Hepatocyte (in vitro differentiated cells): ENCODE results near the gene CILP. TPM values are rescaled to one million over a fixed set of nuclear protein-coding genes. Genes with fewer than 3 reads are reported as not detected.

Source experiments
- DNase-seq: peaks from one replicate; pipeline ENCODE4 v3.0.0-alpha.2; 2016; ENCODE audit warnings: low spot score
- H2AFZ ChIP-seq: fragments of 200-600 bp; sonication (generic); 2 replicates; pipeline ENCODE4 v1.6.0; 2016; ENCODE audit warnings: antibody characterized with exemption, mild to moderate bottlenecking
- H3K27ac ChIP-seq: fragments of 200-600 bp; sonication (generic); 2 replicates; pipeline ENCODE4 v1.5.1; 2016; ENCODE audit warnings: mild to moderate bottlenecking
- H3K27me3 ChIP-seq: fragments of 200-600 bp; sonication (generic); 2 replicates; pipeline ENCODE4 v1.6.1; 2016
- H3K36me3 ChIP-seq: fragments of 200-600 bp; sonication (generic); replicated peaks from 2 replicates; pipeline ENCODE4 v1.5.1; 2016; ENCODE audit warnings: low read depth; ENCODE audit not compliant: insufficient read depth
- H3K4me1 ChIP-seq: fragments of 200-600 bp; sonication (generic); 2 replicates; pipeline ENCODE4 v1.5.1; 2016; ENCODE audit warnings: mild to moderate bottlenecking, moderate library complexity; ENCODE audit not compliant: insufficient read depth
- H3K4me2 ChIP-seq: fragments of 200-600 bp; sonication (generic); 2 replicates; pipeline ENCODE4 v1.6.0; 2016
- H3K4me3 ChIP-seq: fragments of 200-600 bp; sonication (generic); 2 replicates; pipeline ENCODE4 v1.5.1; 2016; ENCODE audit warnings: mild to moderate bottlenecking
- H3K79me2 ChIP-seq: fragments of 200-600 bp; sonication (generic); 2 replicates; pipeline ENCODE4 v1.6.0; 2017; ENCODE audit warnings: mild to moderate bottlenecking
- H3K9me2 ChIP-seq: fragments of 200-600 bp; sonication (generic); replicated peaks from 2 replicates; pipeline ENCODE4 v1.6.0; 2017; ENCODE audit warnings: mild to moderate bottlenecking; ENCODE audit not compliant: insufficient read depth
- H3K9me3 ChIP-seq: fragments of 200-600 bp; sonication (generic); 2 replicates; pipeline ENCODE4 v1.5.1; 2016; ENCODE audit warnings: low read depth, mild to moderate bottlenecking
- H4K20me1 ChIP-seq: fragments of 200-600 bp; sonication (generic); 2 replicates; pipeline ENCODE4 v1.6.0; 2016; ENCODE audit warnings: mild to moderate bottlenecking; ENCODE audit not compliant: insufficient read depth, poor library complexity, severe bottlenecking
- CTCF ChIP-seq: fragments of 200-600 bp; sonication (generic); IDR thresholded peaks from 2 replicates; pipeline ENCODE4 v1.5.1; 2016; ENCODE audit warnings: antibody characterized with exemption, mild to moderate bottlenecking; ENCODE audit not compliant: poor library complexity
- EZH2 ChIP-seq: fragments of 200-600 bp; sonication (generic); IDR thresholded peaks from 2 replicates; pipeline ENCODE4 v1.6.1; 2016; ENCODE audit warnings: antibody characterized with exemption, mild to moderate bottlenecking, borderline replicate concordance
- EZH2phosphoT487 ChIP-seq: fragments of 200-600 bp; sonication (generic); IDR thresholded peaks from one replicate; pipeline ENCODE4 v1.6.1; 2018; ENCODE audit warnings: antibody characterized with exemption, mild to moderate bottlenecking, low read depth, moderate library complexity; ENCODE audit not compliant: unreplicated experiment, severe bottlenecking
- WGBS: methylation state at CpG from one replicate; pipeline ENCODE4 v1.1.6; 2016; ENCODE audit warnings: low lambda C conversion rate; ENCODE audit errors: missing lambda C conversion rate; 5-methylcytosine and 5-hydroxymethylcytosine counted together
- polyA plus RNA-seq: library from polyadenylated mRNA; unstranded; fragments of >200 nt; fragmentation: Nextera tagmentation; extraction: Ambion mirVana; gene quantifications from 2 replicates; pipeline ENCODE4 v1.2.1, GENCODE V29; 2016
- total RNA-seq: library from RNA; depleted of rRNA; stranded (reverse); fragments of >200 nt; gene quantifications from 2 replicates; pipeline ENCODE4 v1.2.3, GENCODE V29; 2014

The CILP gene
- total and polyA plus RNA-seq, 2 experiments from 2014 or later, result 67.1 to 96.4 TPM

GRCh38 chr15:65177901-65178300, 33.4 kb downstream of the CILP start:
- no peak for DNase-seq
- Histone ChIP-seq H3K4me2 (no peak overlapping the region), H4K20me1 (peaks cover 39% of the 10 kb centered on the region), H3K9me3 (no peaks in the 10 kb centered on the region), H3K4me1 (peaks cover 18% of the 10 kb centered on the region), H2AFZ (no peak overlapping the region), H3K4me3 (no peak overlapping the region), H3K36me3 (no peaks in the 10 kb centered on the region), H3K27ac (no peak overlapping the region), H3K27me3 (no peaks in the 10 kb centered on the region), H3K9me2 (no peaks in the 10 kb centered on the region), H3K79me2 (peaks cover 86% of the 10 kb centered on the region)
- WGBS, result 62% methylated on average over 1 of the region's 1 CpG
- no peak for TF ChIP-seq EZH2

GRCh38 chr15:65176056-65176455, 35.2 kb downstream of the CILP start:
- Histone ChIP-seq H2AFZ (no peak overlapping the region), H3K9me2 (no peaks in the 10 kb centered on the region), H3K27me3 (no peaks in the 10 kb centered on the region), H3K4me1 (peaks cover 9% of the 10 kb centered on the region), H3K79me2 (peaks cover 82% of the 10 kb centered on the region), H3K27ac (no peak overlapping the region), H3K4me3 (no peak overlapping the region), H4K20me1 (peaks cover 25% of the 10 kb centered on the region), H3K36me3 (peaks cover 4% of the 10 kb centered on the region), H3K9me3 (no peaks in the 10 kb centered on the region), H3K4me2 (no peak overlapping the region)
- TF ChIP-seq CTCF, result no peak
- no peak for TF ChIP-seq EZH2
- no peak for TF ChIP-seq EZH2phosphoT487
- DNase-seq, result no peak

- Histone ChIP-seq H3K27ac (no peak overlapping the region), H3K27me3 (no peaks in the 10 kb centered on the region), H3K4me1 (peaks cover 9% of the 10 kb centered on the region), H3K4me3 (no peak overlapping the region), H3K79me2 (peaks cover 81% of the 10 kb centered on the region), H4K20me1 (peaks cover 20% of the 10 kb centered on the region), H3K4me2 (no peak overlapping the region), H3K9me3 (no peaks in the 10 kb centered on the region), H3K36me3 (peaks cover 4% of the 10 kb centered on the region), H2AFZ (no peak overlapping the region), H3K9me2 (no peaks in the 10 kb centered on the region)
- WGBS, result 93% methylated on average over 5 of the region's 5 CpGs
- no peak for TF ChIP-seq CTCF
- no peak for TF ChIP-seq EZH2phosphoT487
- no peak for TF ChIP-seq EZH2
- DNase-seq, result no peak
Observed at GRCh38 chr15:65175511-65175910, 35.8 kb downstream of the CILP start.

- Histone ChIP-seq H3K9me2 (no peaks in the 10 kb centered on the region), H3K36me3 (peaks cover 4% of the 10 kb centered on the region), H2AFZ (no peak overlapping the region), H3K79me2 (peaks cover 79% of the 10 kb centered on the region), H3K9me3 (no peaks in the 10 kb centered on the region), H4K20me1 (peaks cover 13% of the 10 kb centered on the region), H3K4me1 (peaks cover under 1% of the 10 kb centered on the region), H3K27ac (peak overlapping the region; percentile 58), H3K4me3 (no peak overlapping the region), H3K4me2 (no peak overlapping the region), H3K27me3 (no peaks in the 10 kb centered on the region)
- no peak for DNase-seq
- WGBS, result 96% methylated on average over 5 of the region's 5 CpGs
- TF ChIP-seq CTCF (no peak), EZH2 (no peak), EZH2phosphoT487 (no peak)
Observed at GRCh38 chr15:65174509-65174908, 36.8 kb downstream of the CILP start.
